ENCODE data around the gene LIMCH1.
"Not testable (repeated sequence)": the region's sequence is repeated elsewhere in the genome, so short reads cannot be mapped to it uniquely, and the experiment has no call there.

The LIMCH1 gene

DNA sequence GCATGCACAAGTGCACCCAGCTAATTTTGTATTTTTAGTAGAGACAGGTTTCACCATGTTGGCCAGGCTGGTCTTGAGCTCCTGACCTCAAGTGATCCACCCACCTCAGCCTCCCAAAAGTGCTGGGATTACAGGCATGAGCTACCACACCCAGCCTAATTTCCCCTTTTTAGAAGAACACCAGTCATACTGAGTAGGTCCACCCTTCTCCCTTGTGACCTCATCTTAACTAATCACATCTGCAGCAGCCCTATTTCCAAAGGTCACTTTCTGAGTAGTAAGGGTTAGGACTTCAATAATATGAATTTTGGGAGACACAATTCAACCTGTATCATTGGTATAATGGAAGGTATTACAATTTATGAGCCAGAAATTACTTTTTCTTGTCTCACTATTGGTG is 113.2 kb downstream of the LIMCH1 start:
- DNase-seq, result not testable (repeated sequence)

- DNase-seq, result no peak
Observed at GRCh38 chr4:41652971-41653370, 115.0 kb downstream of the LIMCH1 start.

DNA sequence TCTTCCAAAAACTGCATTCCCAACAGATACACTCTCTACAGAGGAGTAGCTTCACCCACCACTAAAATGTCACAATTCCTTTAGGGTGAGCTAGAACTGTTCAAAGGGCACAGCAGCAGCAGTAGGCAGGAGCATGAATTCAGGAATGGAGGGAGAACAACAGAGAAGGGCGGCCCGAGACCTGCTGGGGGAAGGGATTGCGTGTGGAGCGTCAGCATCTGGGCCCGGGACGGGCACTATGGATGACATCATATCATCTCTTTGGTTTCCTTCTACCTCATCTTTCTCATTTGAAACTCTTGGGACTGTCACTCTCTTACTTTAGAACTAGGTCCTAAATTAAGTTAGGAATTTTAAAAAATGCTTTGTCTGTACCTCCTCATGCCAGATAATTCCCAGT is 115.6 kb downstream of the LIMCH1 start:
- no peak for DNase-seq

GRCh38 chr4:41655177-41655576 is 117.2 kb downstream of the LIMCH1 start:
- no peak for DNase-seq

DNA sequence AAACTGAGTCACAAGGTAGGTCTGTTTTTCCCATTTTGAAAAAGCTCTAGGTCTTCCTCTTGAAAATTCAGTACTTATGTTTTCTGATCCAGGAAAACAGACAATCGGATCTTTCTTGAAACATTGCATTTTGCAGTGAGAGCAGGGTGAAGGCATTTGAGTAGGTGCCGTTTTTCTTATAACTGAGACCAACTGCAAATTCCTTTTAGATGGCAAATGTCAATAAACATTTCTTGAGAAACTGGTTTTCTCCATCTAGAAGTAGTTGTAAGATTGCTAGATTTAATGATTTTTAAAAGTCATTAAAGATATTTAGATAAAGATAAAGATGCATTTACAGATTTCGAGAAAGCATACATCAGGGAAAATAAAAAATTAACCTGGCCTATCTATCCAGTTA is 118.1 kb downstream of the LIMCH1 start:
- no peak for DNase-seq

DNA sequence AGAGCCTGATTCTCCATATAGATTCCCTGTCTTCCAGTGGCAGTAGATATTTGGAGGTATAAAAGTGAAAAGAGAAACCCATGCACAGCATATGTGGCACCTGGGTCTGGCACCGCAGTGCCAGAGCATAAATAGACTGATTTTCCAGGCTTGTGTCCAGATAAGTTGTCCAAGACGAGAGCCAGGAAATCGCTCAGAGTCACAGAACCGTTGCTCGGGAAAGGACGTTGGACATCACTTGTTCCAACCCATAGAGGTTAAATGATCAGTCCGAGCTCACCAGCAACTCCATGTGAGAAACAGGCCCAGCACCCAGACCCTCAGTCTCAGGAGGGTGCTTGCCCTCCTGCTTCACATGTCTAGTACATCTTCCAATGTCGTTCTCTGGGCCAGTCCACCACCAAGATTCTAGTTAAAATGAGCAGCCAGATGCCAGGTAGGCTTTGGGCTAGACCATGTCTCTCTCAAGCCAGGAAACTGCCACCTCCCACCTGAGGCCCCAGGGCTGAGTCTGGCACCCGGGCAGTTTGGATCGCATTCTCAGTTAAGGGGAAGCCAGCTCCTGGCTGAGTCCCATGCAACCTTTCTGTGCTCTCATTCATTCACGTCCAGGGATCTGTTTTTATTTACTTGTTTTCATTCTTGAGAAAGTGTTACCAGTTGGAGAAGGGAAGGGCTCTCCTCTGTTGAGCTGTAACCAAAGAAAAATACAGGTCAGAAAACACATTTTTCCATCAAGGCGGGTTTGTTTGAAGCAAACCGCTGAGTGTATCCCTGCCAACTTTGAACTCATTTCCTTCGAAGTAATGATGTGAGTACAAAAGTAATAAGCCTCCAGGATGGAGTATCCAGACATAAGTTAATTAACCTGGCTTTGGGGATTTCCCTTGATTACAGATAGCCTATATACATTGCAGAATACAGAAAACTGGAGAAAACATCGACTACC is 118.9 kb downstream of the LIMCH1 start:
- DNase-seq, result no peak

GRCh38 chr4:41657561-41657960 is 119.6 kb downstream of the LIMCH1 start:
- no peak for DNase-seq

DNA sequence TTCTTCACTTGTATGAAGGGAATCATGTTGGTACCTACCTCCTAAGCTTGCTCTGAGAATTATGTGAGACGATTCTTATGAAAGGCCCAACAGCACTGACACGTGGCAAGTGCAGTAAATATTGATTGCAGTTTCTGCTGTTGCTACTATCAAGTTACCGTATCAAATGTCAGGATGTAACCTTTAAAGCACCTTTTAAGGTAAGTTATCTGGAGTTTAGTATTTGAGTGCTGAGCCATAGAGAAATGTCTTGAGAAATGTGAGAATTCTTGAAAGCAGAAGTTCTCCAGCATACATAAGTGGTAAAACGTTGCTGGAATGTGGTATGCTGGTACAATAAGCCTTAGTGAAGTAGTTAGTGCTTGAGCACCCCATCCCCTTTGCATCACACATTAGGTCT is 120.2 kb downstream of the LIMCH1 start:
- DNase-seq, result no peak

DNA sequence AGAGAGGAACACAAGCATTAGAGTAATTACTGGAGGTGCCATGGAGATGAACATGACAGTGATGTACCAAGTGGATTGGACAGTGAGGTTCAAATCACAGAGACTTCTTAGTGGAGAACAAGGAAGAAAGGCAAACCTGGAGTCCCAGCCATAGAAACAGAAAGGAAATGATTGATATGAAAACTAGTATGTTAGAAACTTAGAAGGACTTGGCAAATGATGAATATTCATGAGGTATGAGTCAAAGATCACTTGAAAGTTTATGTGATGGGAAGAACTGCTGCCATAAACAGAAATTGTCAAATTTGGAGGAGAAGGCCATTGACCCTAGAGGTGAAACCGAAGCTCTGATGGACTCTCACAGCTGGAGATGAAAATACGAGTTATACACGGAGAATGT is 122.4 kb downstream of the LIMCH1 start:
- no peak for DNase-seq

DNA sequence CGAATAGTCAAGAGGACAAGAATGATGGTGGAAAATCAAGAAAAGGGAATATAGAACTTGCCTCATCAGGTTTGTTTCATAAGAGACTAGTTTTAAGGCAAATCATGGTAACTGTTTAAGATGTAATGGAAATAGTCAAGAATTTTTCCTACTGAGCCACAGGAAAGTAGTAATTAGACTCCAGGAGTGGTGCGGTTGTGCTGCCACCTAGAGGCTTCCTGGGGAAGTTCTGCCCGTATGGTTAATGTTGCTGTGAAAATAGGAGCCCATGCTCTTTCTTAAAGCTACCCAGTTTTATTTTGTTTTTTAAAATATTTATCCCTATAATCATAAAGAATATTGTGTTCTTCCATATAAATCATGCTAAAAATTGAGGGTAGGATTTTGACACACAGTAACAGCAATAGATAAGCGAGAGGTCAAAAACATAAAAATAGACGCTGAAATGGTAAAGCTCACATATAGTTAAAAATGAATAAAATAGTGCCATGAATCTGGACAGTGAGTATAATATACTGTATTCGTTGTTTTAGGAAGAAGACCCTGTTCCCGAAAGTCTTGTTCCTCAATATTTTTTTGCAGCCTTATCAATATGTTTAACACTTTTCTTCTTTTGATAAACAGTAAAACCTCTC is 123.6 kb downstream of the LIMCH1 start:
- peak; percentile 57 to 65 for DNase-seq

DNA sequence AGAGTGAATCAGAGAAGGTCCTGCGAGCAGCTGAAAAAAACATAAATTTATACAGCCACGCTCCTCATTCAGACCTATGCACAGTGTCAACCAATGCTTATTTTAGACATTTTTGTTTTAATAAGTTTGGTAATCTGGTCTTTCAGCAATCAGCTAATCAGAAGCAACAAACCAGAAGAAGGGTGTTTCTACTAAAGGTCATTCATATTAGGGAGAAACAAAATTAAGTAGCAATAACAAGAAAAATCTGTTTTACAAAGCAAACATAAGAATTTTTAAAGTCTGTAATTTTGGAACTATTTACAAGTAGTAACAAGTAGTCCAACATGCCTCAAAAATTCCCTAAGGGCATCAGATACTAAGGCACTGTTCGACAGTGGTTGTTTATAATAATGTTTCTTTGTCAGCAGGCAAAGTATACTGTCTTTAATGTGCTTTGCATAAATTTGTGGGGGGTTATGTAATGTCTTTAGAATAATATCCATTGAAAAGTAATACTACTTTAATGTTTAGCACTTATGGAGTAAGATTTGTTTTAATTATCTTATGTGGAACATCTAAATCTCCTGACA is 127.8 kb downstream of the LIMCH1 start:
- DNase-seq, result no peak

- DNase-seq, result no peak
Observed at GRCh38 chr4:41668024-41668423, 130.1 kb downstream of the LIMCH1 start.

DNA sequence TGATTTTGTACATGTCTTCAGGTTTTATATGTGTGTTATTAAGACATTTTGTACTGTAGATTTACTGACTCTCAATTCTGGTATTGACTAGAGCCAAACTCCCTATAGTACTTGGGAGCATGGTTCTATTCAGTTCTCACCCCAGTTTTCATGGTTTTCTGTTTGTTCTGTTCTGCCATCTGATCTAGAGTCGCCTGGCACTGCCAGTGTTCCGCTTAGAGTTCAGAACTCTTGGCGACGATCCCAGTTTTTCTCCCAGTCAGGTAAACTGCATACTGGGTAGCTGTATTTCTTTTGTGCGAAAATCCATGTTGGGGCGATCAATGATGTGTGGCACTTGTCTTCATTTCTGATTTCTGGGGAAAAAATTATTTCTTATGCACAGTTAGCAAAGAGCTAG is 132.6 kb downstream of the LIMCH1 start:
- no peak for DNase-seq

DNA sequence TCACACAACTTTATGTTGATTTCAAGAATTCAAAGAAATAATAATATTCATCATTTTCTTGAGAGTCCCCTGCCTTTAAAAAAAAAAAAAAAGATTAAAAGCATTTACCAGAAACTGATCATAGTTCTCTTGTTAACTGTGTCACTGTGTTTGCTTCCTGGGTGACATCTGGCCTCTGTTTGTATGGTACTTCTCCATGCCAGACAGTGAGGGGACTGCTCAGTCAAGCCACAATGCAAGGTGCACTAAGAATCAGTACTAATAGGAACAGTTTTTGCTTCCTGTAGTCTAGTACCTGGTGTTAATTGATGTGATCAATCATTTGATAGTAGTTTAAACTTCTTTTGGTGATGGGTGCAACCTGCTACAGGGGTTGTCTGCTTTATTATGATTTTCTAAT is 133.0 kb downstream of the LIMCH1 start:
- DNase-seq, result no peak

DNA sequence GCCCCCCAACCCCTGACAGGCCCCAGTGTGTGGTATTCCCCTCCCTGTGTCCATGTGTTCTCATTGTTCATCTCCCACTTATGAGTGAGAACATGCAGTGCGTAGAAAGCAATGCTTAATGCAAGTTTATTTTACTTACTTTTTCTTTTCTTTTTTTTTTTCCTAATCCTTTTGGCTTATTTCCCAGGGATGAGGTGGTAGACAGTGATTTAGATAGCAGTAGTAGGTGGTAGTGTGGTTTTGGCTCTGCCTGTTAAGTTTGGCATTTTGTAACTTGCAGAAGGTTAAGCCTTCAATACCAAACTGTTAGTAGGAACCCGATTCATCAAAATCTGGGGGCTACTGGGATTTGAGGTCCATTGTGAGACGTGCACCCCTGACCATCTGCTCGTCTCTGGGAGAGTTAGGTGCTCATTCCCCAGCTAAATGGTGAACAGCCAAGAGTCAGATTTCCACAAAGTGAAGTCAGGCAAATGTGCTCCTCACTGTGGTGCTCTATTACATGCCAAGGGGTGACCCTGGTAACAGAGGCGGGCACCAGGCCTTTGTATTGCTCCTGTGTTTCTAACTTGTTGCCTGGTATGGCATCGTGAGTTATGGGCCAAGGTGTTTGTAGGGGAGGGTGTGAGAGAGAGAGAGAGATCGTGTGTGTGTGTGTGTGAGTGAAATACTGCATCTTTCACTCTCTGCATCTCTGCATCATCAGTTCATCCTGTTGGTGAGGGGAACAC is 140.3 kb downstream of the LIMCH1 start:
- DNase-seq, result no peak

DNA sequence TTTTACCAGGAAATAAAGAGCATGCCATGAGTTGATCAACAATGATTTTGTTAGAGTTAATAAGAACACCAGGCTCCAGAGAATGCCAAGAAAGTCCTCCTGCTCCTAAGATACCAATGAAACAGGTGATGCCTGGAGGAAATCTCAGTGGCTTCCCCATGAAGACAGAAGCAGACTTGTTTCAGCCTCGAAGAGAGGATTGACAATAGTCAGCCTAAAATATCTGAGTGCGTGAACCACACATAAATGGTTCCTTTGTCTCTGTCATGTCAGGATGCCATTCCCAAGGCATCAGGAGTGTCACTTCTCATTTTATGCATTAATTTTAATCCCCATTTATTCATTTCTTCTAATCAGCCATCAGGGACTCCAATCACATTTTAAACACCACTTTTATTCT is 141.0 kb downstream of the LIMCH1 start:
- no peak for DNase-seq

GRCh38 chr4:41679991-41680390 is 142.0 kb downstream of the LIMCH1 start:
- DNase-seq, result no peak

GRCh38 chr4:41681054-41681453 is 143.1 kb downstream of the LIMCH1 start:
- DNase-seq, result no peak

DNA sequence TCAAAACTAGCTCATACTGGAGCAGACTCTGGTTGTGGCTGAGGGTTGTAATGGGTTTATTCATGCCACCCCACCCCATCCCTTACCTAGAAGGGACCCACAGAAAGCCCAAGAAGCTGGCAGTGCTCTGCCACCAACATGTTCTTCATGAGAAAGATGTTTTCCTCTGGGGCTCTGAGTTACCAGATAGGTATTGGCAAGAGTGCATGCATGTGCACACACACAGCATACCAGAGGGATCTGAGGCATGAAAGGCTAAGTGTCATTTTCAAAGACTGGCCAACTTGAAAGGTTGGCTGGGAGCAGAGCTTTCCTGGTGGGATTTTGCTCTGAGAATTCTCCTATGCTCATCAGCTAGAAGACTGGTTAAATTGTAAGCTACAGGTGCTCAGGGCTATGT is 145.4 kb downstream of the LIMCH1 start:
- no peak for DNase-seq

GRCh38 chr4:41686893-41687292 is 148.9 kb downstream of the LIMCH1 start:
- no peak for DNase-seq

DNA sequence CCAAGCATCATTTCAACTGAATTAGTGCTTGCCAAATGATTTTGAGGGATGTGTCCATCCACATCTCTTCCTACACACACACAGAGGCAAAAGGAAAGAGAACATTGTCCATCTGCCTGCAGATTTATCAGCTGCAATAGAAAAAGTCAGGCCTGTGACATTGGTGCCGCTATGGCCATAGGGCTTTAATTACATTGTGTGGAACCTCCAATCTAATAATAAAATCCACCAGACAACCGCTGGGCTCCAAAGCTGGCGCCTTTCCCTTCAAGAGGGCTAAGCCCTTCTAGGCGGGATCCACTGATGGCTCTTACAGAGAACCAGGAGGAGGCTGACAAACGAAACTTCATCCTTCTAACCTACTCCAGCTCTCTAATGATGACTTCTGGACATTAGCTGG is 150.0 kb downstream of the LIMCH1 start:
- DNase-seq, result no peak

DNA sequence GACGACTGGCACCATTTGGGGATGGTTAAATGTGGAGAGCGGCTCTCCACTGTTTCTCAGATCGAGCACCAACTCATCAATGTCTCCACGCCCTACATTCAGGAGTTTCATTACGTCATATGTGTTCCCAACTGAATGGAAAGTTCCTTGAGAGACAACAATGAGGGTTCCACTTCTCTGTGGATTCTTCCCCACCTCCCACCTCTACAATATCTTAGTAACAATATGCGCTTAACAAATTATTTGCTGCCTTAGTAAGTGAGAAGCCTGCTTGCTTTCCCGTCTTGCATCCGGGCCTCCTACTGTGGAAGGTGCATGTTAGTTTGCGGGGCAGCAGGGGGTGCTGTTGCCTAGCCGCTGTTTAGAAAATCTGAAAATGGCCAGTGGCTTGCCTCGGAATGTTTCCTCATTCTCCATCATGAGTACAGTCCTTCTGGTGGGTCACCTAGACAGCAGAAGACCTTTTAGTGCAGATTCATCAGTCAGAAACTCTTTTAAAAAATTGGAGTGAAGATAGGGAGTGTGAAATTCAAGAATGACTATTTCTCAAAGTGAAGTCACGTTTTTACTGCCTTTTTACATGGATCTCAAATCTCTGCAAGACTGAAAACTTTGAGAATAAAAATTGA is 154.9 kb downstream of the LIMCH1 start:
- DNase-seq, result peak; percentile 78 to 86

GRCh38 chr4:41693629-41694028 is 155.7 kb downstream of the LIMCH1 start:
- peak; percentile 79 to 88 for DNase-seq

Measured in Kasumi-1 (cell line).